Measurements from ENCODE around the gene GPSM1.

GPSM1 gene

GRCh38 chr9:136331030-136331429, 3.7 kb downstream of the GPSM1 start:
- DNase-seq (ENCODE audit: low read depth), result no peak
- TF ChIP-seq, protein P1, sequence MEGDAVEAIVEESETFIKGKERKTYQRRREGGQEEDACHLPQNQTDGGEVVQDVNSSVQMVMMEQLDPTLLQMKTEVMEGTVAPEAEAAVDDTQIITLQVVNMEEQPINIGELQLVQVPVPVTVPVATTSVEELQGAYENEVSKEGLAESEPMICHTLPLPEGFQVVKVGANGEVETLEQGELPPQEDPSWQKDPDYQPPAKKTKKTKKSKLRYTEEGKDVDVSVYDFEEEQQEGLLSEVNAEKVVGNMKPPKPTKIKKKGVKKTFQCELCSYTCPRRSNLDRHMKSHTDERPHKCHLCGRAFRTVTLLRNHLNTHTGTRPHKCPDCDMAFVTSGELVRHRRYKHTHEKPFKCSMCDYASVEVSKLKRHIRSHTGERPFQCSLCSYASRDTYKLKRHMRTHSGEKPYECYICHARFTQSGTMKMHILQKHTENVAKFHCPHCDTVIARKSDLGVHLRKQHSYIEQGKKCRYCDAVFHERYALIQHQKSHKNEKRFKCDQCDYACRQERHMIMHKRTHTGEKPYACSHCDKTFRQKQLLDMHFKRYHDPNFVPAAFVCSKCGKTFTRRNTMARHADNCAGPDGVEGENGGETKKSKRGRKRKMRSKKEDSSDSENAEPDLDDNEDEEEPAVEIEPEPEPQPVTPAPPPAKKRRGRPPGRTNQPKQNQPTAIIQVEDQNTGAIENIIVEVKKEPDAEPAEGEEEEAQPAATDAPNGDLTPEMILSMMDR (conservative IDR thresholded peaks at IDR 0.05; ENCODE audit: low read depth, low read length), result no peak
- no peak overlapping the region for H3K4me3 ChIP-seq (ENCODE audit: low read length)

- no peak overlapping the region for H3K4me3 ChIP-seq (ENCODE audit: low read length)
- TF ChIP-seq, protein P1 (conservative IDR thresholded peaks at IDR 0.05; ENCODE audit: low read depth, low read length), result no peak
- peak; percentile 65 for DNase-seq (ENCODE audit: low read depth)
Measured at GRCh38 chr9:136331556-136332481, 4.5 kb downstream of the GPSM1 start.

DNA sequence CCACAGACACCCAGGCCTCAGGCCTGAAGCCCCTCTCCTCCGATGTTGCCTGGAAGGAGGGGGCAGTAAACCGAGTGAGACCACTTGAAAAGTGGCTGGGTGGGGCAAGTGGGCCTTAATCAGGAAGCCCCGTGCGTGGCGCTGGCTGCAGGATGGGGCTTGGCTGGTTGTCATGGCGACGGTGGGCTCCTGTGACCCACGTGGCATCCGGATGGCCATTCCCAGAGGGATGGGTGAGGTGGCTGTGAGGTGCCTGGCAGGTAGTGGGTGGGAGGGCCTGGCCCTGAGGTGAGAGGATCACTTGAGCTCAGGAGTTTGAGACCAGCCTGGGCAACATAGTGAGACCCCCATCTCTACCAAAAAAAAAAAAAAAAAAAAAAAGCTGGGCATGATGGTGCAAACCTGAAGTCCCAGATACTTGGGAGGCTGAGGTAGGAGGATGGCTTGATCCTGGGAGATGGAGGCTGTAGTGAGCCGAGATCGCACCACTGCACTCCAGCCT, 5.2 kb downstream of the GPSM1 start:
- no peak overlapping the region for H3K4me3 ChIP-seq (ENCODE audit: low read length)
- DNase-seq (ENCODE audit: low read depth), result no peak
- TF ChIP-seq, protein P1 (conservative IDR thresholded peaks at IDR 0.05; ENCODE audit: low read depth, low read length), result no peak

DNA sequence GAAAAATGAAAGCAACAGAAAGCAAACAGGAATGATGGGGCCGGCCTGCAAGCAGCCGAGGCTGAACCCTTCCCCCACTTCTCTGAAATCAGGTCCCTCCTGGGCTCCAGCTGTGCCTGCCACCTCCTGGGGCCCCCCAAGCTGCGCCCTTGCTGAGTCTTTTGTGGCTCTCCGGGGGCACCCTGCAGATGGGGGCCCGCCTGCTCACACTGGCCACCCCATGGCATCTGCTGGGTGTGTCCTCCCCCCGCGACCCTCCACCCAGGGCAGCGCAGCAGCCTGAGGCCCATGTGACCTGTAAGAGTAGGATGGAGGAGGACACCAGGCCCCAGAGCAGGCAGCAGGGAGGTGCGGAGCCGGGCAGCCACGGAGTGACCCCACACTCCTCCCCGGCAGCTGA, 5.7 kb downstream of the GPSM1 start:
- TF ChIP-seq, protein P1 (conservative IDR thresholded peaks at IDR 0.05; ENCODE audit: low read depth, low read length), result no peak
- H3K4me3 ChIP-seq (ENCODE audit: low read length), result no peak overlapping the region
- no peak for DNase-seq (ENCODE audit: low read depth)

- TF ChIP-seq, protein P1 (conservative IDR thresholded peaks at IDR 0.05; ENCODE audit: low read depth, low read length), result no peak
- no peak for DNase-seq (ENCODE audit: low read depth)
- no peak overlapping the region for H3K4me3 ChIP-seq (ENCODE audit: low read length)
Measured at GRCh38 chr9:136333486-136333885, 6.1 kb downstream of the GPSM1 start.

GRCh38 chr9:136334541-136334940, 7.2 kb downstream of the GPSM1 start:
- TF ChIP-seq, protein P1 (conservative IDR thresholded peaks at IDR 0.05; ENCODE audit: low read depth, low read length), result no peak
- DNase-seq (ENCODE audit: low read depth), result no peak
- no peak overlapping the region for H3K4me3 ChIP-seq (ENCODE audit: low read length)
